Neuronal stem cell (in vitro differentiated cells): ENCODE results near the gene SBNO2.

Source experiments
- DNase-seq: peaks from one replicate; pipeline ENCODE4 v3.0.0-alpha.2; 2013; ENCODE audit warnings: low spot score
- H2AFZ ChIP-seq: one replicate; pipeline ENCODE4 v1.6.1; 2013; ENCODE audit warnings: mild to moderate bottlenecking, low read length, inconsistent platforms
- H2AK5ac ChIP-seq: 2 replicates; pipeline ENCODE4 v1.6.1; 2013; ENCODE audit warnings: low read depth, mild to moderate bottlenecking, inconsistent platforms, low read length, moderate library complexity, mixed read lengths
- H2BK120ac ChIP-seq: 2 replicates; pipeline ENCODE4 v1.6.1; 2013; ENCODE audit warnings: low read depth, mild to moderate bottlenecking, inconsistent platforms, low read length, moderate library complexity, mixed read lengths
- H2BK12ac ChIP-seq: one replicate; pipeline ENCODE4 v1.6.1; 2013; ENCODE audit warnings: low read length, inconsistent platforms
- H2BK15ac ChIP-seq: 2 replicates; pipeline ENCODE4 v1.6.1; 2013; ENCODE audit warnings: mild to moderate bottlenecking, low read length, inconsistent platforms, mixed read lengths
- H2BK5ac ChIP-seq: one replicate; pipeline ENCODE4 v1.6.1; 2013; ENCODE audit warnings: inconsistent platforms, mild to moderate bottlenecking, low read length, moderate library complexity
- H3K14ac ChIP-seq: one replicate; pipeline ENCODE4 v1.6.1; 2013; ENCODE audit warnings: low read length, inconsistent platforms
- H3K18ac ChIP-seq: 2 replicates; pipeline ENCODE4 v1.6.1; 2013; ENCODE audit warnings: low read length, inconsistent platforms
- H3K23ac ChIP-seq: 2 replicates; pipeline ENCODE4 v1.6.1; 2013; ENCODE audit warnings: low read depth, mild to moderate bottlenecking, mixed read lengths, low read length, inconsistent platforms; ENCODE audit not compliant: poor library complexity
- H3K27ac ChIP-seq: replicated peaks from 3 replicates; pipeline ENCODE4 v1.5.1; 2013; ENCODE audit warnings: low read length, inconsistent platforms
- H3K27me3 ChIP-seq, 3 experiments: 2 replicates each; pipeline ENCODE4 v1.6.1; 2013; ENCODE audit warnings: low read length in 3 of 3, mild to moderate bottlenecking in 2 of 3, inconsistent platforms in 1 of 3, low read depth in 1 of 3, mixed read lengths in 1 of 3, moderate library complexity in 1 of 3; ENCODE audit not compliant: control insufficient read depth in 3 of 3, insufficient read depth in 3 of 3
- H3K36me3 ChIP-seq, 2 donors: replicated peaks in 1 of 2; 2 replicates each; pipeline ENCODE4 v1.6.1; 2013; ENCODE audit warnings: low read length in 2 of 2; ENCODE audit not compliant: control insufficient read depth in 2 of 2, insufficient read depth in 2 of 2
- H3K4ac ChIP-seq: 2 replicates; pipeline ENCODE4 v1.6.1; 2013; ENCODE audit warnings: inconsistent platforms, mild to moderate bottlenecking, low read length, moderate library complexity
- H3K4me1 ChIP-seq, 2 donors: 1 replicate in 1 of 2; 2 replicates in 1 of 2; pipeline ENCODE4 v1.6.1; 2013; ENCODE audit warnings: low read length in 2 of 2, low read depth in 1 of 2; ENCODE audit not compliant: control insufficient read depth in 2 of 2, insufficient read depth in 1 of 2
- H3K4me2 ChIP-seq: one replicate; pipeline ENCODE4 v1.6.1; 2013; ENCODE audit warnings: mild to moderate bottlenecking, low read length, inconsistent platforms; ENCODE audit not compliant: insufficient read depth, poor library complexity, severe bottlenecking
- H3K4me3 ChIP-seq, 2 donors: 2 replicates each; pipeline ENCODE4 v1.5.1; 2013; ENCODE audit warnings: low read length in 2 of 2, mild to moderate bottlenecking in 2 of 2, inconsistent platforms in 1 of 2, moderate library complexity in 1 of 2
- H3K79me1 ChIP-seq: one replicate; pipeline ENCODE4 v1.6.1; 2013; ENCODE audit warnings: low read depth, mild to moderate bottlenecking, inconsistent platforms, low read length, moderate library complexity
- H3K9ac ChIP-seq: one replicate; pipeline ENCODE4 v1.6.1; 2013; ENCODE audit warnings: mild to moderate bottlenecking, low read depth, low read length, inconsistent platforms; ENCODE audit not compliant: poor library complexity
- H3K9me3 ChIP-seq, 2 donors: replicated peaks in 1 of 2; 2 replicates each; pipeline versions ENCODE3 to v1.6.1; 2013; ENCODE audit warnings: low read length in 2 of 2, mild to moderate bottlenecking in 2 of 2, inconsistent platforms in 1 of 2, low read depth in 1 of 2, mixed read lengths in 1 of 2, moderate library complexity in 1 of 2; ENCODE audit not compliant: control insufficient read depth in 2 of 2, insufficient read depth in 1 of 2
- H4K8ac ChIP-seq: one replicate; pipeline ENCODE4 v1.6.1; 2013; ENCODE audit warnings: low read depth, mild to moderate bottlenecking, inconsistent platforms, low read length, moderate library complexity
- H4K91ac ChIP-seq: one replicate; pipeline ENCODE4 v1.6.1; 2013; ENCODE audit warnings: low read length, low read depth, mild to moderate bottlenecking, inconsistent platforms; ENCODE audit not compliant: poor library complexity
- WGBS, 2 donors: extraction: QIAGEN DNeasy Blood & Tissue Kit; methylation state at CpG; one replicate each; pipeline ENCODE4 v1.1.7; 2013; ENCODE audit warnings: missing lambda C conversion rate in 2 of 2, mixed read lengths in 1 of 2; ENCODE audit not compliant: insufficient read length in 2 of 2, insufficient replicate concordance in 1 of 2; ENCODE audit errors: extremely low coverage in 2 of 2; 5-methylcytosine and 5-hydroxymethylcytosine counted together

Gene SBNO2

DNA sequence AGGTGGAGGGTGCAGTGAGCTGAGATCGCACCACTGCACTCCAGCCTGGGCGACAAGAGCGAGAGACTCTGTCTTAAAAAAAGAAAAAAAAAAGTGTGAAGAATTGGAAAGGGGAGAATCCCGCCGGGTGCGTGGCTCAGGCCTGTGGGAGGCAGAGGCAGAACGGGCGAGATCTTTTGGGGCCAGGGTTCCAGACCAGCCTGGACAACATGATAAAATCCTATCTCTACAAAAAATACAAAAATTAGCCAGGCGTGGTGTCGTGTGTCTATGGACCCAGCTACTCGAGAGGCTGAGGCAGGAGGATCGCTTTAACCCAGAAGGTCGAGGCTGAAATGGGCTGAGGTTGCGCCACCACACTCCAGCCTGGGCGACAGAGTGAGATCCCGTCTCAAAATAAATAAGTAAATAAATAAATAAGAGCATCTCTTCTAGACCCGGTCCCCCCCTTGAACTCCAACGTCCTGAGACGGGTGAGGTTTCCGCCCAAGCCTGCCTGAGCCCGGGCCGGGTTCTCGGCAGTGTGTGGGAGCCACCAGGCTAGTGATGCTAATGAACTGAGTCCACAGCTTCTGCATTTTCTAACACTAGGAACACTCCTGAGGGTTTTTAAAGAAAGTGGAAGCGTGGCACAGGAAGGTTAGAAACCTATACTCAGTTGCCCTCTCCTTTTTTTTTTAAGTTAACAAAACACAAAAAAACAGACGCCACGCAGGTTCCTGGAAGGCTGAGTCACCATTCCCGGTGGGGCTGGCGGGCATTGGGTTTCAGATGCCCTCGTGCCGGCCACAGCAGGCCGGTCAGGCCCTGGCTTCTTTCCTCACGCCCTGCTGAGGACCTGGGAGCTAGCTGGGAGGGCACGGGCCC, 48.2 kb downstream of the SBNO2 start:
- Histone ChIP-seq H2BK12ac (no peak overlapping the region), H3K4ac (no peak overlapping the region), H4K8ac (no peak overlapping the region), H3K4me2 (no peak overlapping the region), H3K27ac (no peak overlapping the region), H3K9ac (no peak overlapping the region), H3K23ac (peak overlapping the region; percentile 85), H2AFZ (no peak overlapping the region), H4K91ac (no peak overlapping the region), H2AK5ac (no peak overlapping the region), H2BK5ac (no peak overlapping the region), H3K27me3 (no peaks in the 10 kb centered on the region), H3K18ac (no peak overlapping the region), H2BK120ac (no peak overlapping the region), H3K4me3 (no peak overlapping the region), H3K79me1 (peaks cover 9% of the 10 kb centered on the region), H3K36me3 (peaks cover 17 to 64% of the 10 kb centered on the region in 2 donors), H3K4me1 (no peaks in the 10 kb centered on the region), H3K14ac (no peak overlapping the region), H3K9me3 (no peaks in the 10 kb centered on the region), H2BK15ac (no peak overlapping the region)
- no peak for DNase-seq
- no CpG with 5 or more reads among the region's 33 CpGs for WGBS, 2 donors

GRCh38 chr19:1123885-1124677, 50.0 kb downstream of the SBNO2 start:
- no peak for DNase-seq
- Histone ChIP-seq H2BK15ac (no peak overlapping the region), H3K27ac (no peak overlapping the region), H4K8ac (no peak overlapping the region), H3K14ac (peak overlapping the region; percentile 21), H2BK120ac (no peak overlapping the region), H3K23ac (peak overlapping the region; percentile 97), H3K27me3 (no peaks in the 10 kb centered on the region), H3K18ac (peak overlapping the region; percentile 55), H2AK5ac (peak overlapping the region; percentile 68), H3K79me1 (peaks cover 11% of the 10 kb centered on the region), H3K36me3 (peaks cover 17 to 80% of the 10 kb centered on the region in 2 donors), H2BK5ac (peak overlapping the region; percentile 71), H3K4me2 (no peak overlapping the region), H2BK12ac (no peak overlapping the region), H3K4me1 (no peaks in the 10 kb centered on the region), H3K9me3 (no peaks in the 10 kb centered on the region), H2AFZ (no peak overlapping the region), H3K4ac (no peak overlapping the region), H4K91ac (no peak overlapping the region), H3K9ac (peak overlapping the region; percentile 77), H3K4me3 (no peak overlapping the region)
- WGBS, 2 donors = no CpG with 5 or more reads among the region's 23 CpGs

DNA sequence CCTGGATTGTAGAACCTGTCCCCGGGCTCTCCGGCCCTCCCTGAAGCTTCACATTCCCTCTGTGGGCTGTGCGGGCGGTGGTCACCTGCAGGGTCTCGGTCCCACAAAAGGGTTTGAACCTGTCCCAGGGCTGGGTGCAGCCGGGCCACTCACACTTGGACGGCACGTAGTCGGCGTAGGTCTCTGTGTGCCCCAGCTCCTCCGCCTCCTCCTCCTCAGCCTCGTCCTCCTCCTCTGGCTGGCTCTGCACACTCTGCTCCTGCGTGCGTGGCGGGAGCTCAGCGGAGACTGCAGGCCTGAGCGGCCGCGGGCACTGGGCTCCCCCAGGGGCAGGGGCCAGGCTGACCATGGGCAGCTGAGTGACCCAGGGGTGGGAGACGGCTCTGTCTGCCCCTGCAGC, 50.7 kb downstream of the SBNO2 start:
- peak overlapping the region; percentile 56 for H3K14ac ChIP-seq
- no peaks in the 10 kb centered on the region for H3K27me3 ChIP-seq
- peak overlapping the region; percentile 97 for H3K23ac ChIP-seq
- peak overlapping the region; percentile 84 for H3K9ac ChIP-seq
- H3K9me3 ChIP-seq = no peaks in the 10 kb centered on the region
- H3K27ac ChIP-seq = no peak overlapping the region
- no peak overlapping the region for H2BK15ac ChIP-seq
- H3K4me3 ChIP-seq = peak overlapping the region in 1 of 2 donors; percentile 1
- H3K4ac ChIP-seq = no peak overlapping the region
- H2AFZ ChIP-seq = no peak overlapping the region
- no peak overlapping the region for H2BK120ac ChIP-seq
- H2BK12ac ChIP-seq = peak overlapping the region; percentile 41
- H4K8ac ChIP-seq = no peak overlapping the region
- peak overlapping the region; percentile 81 for H2AK5ac ChIP-seq
- peaks cover 17 to 87% of the 10 kb centered on the region in 2 donors for H3K36me3 ChIP-seq
- H4K91ac ChIP-seq = no peak overlapping the region
- DNase-seq = no peak
- H3K18ac ChIP-seq = peak overlapping the region; percentile 92
- no peak overlapping the region for H3K4me2 ChIP-seq
- no CpG with 5 or more reads among the region's 20 CpGs for WGBS, 2 donors
- H3K79me1 ChIP-seq = peaks cover 11% of the 10 kb centered on the region
- H2BK5ac ChIP-seq = peak overlapping the region; percentile 71
- no peaks in the 10 kb centered on the region for H3K4me1 ChIP-seq

- Histone ChIP-seq H3K4me2 (no peak overlapping the region), H3K27ac (no peak overlapping the region), H3K9me3 (no peaks in the 10 kb centered on the region), H4K91ac (no peak overlapping the region), H2BK120ac (no peak overlapping the region), H3K36me3 (peaks cover 17 to 87% of the 10 kb centered on the region in 2 donors), H3K14ac (peak overlapping the region; percentile 47), H3K4me3 (no peak overlapping the region), H3K23ac (peak overlapping the region; percentile 97), H3K4ac (no peak overlapping the region), H2BK15ac (no peak overlapping the region), H2BK5ac (no peak overlapping the region), H2BK12ac (no peak overlapping the region), H2AFZ (no peak overlapping the region), H3K27me3 (no peaks in the 10 kb centered on the region), H2AK5ac (peak overlapping the region; percentile 81), H4K8ac (no peak overlapping the region), H3K18ac (no peak overlapping the region), H3K79me1 (peaks cover 11% of the 10 kb centered on the region), H3K9ac (no peak overlapping the region), H3K4me1 (no peaks in the 10 kb centered on the region)
- peak; percentile 57 for DNase-seq
- WGBS, 2 donors = no CpG with 5 or more reads among the region's 21 CpGs
These were observed 51.1 kb downstream of the SBNO2 start for GRCh38 chr19:1122972-1123363.
